ENCODE results near the gene EIF2S1.

DNA sequence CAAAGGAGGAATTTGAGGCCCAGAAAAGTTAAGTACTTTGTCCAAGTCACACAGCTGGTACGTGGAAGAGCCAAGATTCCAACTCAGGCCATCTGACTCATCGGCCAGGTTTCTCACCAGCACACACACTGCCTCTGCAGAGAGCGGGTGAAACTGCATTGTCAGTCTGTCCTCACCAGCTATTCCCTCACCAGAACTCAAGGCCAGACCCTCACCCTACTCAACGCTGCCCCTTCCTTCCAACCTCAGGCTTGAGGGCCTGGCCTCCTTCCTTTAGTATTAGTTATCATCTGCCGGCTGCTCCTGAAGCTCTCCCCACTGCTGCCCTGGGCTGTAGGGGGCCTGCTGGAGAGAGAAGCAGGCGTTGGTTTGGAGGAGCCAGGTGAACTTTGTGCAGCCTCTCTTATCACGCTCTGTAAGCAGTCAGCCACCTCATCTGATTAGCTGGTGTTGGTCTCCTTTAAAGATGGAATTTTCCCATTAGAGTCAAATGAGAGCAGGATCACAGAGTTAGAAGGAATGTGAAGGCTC lies 68.4 kb downstream of the EIF2S1 start:
- TF ChIP-seq, protein P1, sequence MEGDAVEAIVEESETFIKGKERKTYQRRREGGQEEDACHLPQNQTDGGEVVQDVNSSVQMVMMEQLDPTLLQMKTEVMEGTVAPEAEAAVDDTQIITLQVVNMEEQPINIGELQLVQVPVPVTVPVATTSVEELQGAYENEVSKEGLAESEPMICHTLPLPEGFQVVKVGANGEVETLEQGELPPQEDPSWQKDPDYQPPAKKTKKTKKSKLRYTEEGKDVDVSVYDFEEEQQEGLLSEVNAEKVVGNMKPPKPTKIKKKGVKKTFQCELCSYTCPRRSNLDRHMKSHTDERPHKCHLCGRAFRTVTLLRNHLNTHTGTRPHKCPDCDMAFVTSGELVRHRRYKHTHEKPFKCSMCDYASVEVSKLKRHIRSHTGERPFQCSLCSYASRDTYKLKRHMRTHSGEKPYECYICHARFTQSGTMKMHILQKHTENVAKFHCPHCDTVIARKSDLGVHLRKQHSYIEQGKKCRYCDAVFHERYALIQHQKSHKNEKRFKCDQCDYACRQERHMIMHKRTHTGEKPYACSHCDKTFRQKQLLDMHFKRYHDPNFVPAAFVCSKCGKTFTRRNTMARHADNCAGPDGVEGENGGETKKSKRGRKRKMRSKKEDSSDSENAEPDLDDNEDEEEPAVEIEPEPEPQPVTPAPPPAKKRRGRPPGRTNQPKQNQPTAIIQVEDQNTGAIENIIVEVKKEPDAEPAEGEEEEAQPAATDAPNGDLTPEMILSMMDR (conservative IDR thresholded peaks at IDR 0.05; ENCODE audit: low read depth, low read length) = peak; percentile 19; the same call in 1 of the 2 replicates
- no peak for TF ChIP-seq EZH2 (IDR thresholded peaks at IDR 0.05; ENCODE audit: low read length, unreplicated experiment)
